GM12864 (cell line): ENCODE data around the gene ZKSCAN7.

Source experiments
- DNase-seq: peaks from one replicate; pipeline ENCODE4 v3.0.0-alpha.2; 2011; ENCODE audit warnings: low read depth
- H3K4me3 ChIP-seq: 2 replicates; pipeline ENCODE4 v1.5.1; 2011; ENCODE audit warnings: mild to moderate bottlenecking, low read depth, low read length, control low read depth
- CTCF ChIP-seq: IDR thresholded peaks from 2 replicates; pipeline ENCODE4 v1.5.1; 2011; ENCODE audit warnings: low read depth, mild to moderate bottlenecking, moderate library complexity, low read length, control low read depth, inconsistent platforms; ENCODE audit errors: missing control alignments

The ZKSCAN7 gene

GRCh38 chr3:44513513-44513912 is 41.5 kb upstream of the ZKSCAN7 start:
- no peak for DNase-seq
- no peak overlapping the region for H3K4me3 ChIP-seq
- no peak for TF ChIP-seq CTCF

- no peak for DNase-seq
- no peak for TF ChIP-seq CTCF
- no peak overlapping the region for H3K4me3 ChIP-seq
Measured at GRCh38 chr3:44516230-44516629, 38.8 kb upstream of the ZKSCAN7 start.

- no peak for DNase-seq
- H3K4me3 ChIP-seq, result no peak overlapping the region
- no peak for TF ChIP-seq CTCF
Measured at GRCh38 chr3:44518782-44519156, 36.2 kb upstream of the ZKSCAN7 start.

GRCh38 chr3:44521721-44522120 is 33.3 kb upstream of the ZKSCAN7 start:
- DNase-seq, result no peak
- no peak overlapping the region for H3K4me3 ChIP-seq
- no peak for TF ChIP-seq CTCF

GRCh38 chr3:44522494-44522933 is 32.5 kb upstream of the ZKSCAN7 start:
- DNase-seq, result no peak
- H3K4me3 ChIP-seq, result no peak overlapping the region
- TF ChIP-seq CTCF, result no peak

GRCh38 chr3:44525060-44525459 is 29.9 kb upstream of the ZKSCAN7 start:
- TF ChIP-seq CTCF, result no peak
- no peak overlapping the region for H3K4me3 ChIP-seq
- DNase-seq, result no peak

- peak; percentile 57 for TF ChIP-seq CTCF
- DNase-seq, result no peak
- H3K4me3 ChIP-seq, result no peak overlapping the region
Measured at GRCh38 chr3:44529927-44530326, 25.1 kb upstream of the ZKSCAN7 start.
